ENCODE data around the gene GNB3.
"Not testable (repeated sequence)": the region's sequence is repeated elsewhere in the genome, so short reads cannot be mapped to it uniquely, and the experiment has no call there.

GNB3 gene

GRCh38 chr12:6863586-6864321 lies 23.0 kb downstream of the GNB3 start:
- DNase-seq = no peak

- not testable (repeated sequence) for DNase-seq
Observed at GRCh38 chr12:6865307-6865706, 24.6 kb downstream of the GNB3 start.

- no peak for DNase-seq
Observed at GRCh38 chr12:6866163-6866919, 25.6 kb downstream of the GNB3 start.

GRCh38 chr12:6866920-6867412 lies 26.2 kb downstream of the GNB3 start:
- no peak for DNase-seq

DNA sequence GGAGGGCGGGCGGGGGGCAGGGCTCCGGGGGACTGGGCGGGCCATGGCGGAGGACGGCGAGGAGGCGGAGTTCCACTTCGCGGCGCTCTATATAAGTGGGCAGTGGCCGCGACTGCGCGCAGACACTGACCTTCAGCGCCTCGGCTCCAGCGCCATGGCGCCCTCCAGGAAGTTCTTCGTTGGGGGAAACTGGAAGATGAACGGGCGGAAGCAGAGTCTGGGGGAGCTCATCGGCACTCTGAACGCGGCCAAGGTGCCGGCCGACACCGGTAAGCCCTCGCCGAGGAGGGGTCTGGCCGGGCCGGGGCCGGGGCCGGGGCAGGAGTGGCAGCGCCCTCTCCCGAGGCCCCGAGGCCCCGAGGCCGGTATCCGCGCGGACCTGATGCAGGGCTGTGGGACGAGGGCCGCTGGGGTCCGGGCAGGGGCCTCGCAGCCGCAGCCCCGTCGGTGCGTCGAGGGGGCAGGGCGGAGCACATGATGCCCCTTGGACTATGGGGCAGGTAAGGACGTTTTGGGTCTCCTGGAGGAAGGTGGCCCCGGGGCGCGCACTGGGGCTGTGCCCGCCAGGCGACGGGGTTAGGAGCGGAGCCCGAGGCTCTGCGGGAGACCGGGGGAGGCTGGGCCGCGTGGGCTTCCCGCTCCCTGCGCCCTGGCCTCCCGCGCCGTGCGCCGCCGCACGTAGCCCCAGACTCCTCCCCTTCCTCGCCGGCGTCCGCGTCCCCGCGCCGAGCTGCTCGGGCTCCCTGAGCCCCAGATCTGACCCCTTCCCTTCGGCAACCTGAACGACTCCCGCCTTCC lies 26.9 kb downstream of the GNB3 start, which contains the start of gene TPI1:
Gene TPI1 (plus strand): TSS at position 119 of the 798 bp plus-strand sequence. CDS start 36 bp downstream, at position 155.
- peak; percentile 85 to 89 for DNase-seq

DNA sequence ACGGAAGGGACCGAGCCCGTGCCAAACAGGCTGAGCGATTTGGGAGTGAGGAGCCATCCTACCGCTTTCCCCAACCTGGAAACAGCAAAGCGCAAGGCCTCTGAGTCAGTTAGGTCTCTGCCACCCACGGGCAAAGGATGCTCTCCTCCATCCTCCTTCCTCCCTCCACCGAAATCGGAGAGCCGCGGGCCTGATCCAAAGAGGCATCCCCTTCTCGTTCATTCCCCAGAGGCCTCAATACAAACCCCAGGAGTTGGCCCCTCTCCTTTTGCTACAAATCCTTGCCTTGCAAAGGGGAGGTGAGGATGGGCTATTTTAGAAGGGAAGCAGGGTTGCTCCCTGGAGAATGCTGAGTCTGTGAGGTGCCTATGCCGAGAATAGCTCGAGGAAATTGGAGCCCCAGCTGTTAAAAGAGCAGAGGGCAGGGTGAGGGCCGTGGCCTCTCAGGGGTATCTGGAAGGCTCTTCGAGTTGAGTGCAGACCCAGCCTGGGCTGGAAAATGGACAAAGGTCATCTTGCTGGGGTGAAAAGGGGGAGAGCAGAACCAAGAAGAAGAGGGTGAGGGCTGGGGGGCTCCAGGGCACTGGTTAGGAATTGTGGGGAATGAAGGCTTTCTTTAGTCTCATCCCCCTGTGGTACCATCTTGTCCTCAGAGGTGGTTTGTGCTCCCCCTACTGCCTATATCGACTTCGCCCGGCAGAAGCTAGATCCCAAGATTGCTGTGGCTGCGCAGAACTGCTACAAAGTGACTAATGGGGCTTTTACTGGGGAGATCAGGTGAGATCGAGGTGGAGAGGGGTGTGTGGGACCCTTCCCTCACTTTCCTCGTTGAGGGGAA lies 27.7 kb downstream of the GNB3 start:
- DNase-seq = peak in 1 of 2 experiments; percentile 37

- peak; percentile 86 to 88 for DNase-seq
Observed at GRCh38 chr12:6869049-6870021, 28.6 kb downstream of the GNB3 start.

DNA sequence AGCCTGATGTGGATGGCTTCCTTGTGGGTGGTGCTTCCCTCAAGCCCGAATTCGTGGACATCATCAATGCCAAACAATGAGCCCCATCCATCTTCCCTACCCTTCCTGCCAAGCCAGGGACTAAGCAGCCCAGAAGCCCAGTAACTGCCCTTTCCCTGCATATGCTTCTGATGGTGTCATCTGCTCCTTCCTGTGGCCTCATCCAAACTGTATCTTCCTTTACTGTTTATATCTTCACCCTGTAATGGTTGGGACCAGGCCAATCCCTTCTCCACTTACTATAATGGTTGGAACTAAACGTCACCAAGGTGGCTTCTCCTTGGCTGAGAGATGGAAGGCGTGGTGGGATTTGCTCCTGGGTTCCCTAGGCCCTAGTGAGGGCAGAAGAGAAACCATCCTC lies 29.6 kb downstream of the GNB3 start:
- DNase-seq = not testable (repeated sequence)

GRCh38 chr12:6871052-6871957 lies 30.6 kb downstream of the GNB3 start:
- peak; percentile 66 to 73 for DNase-seq

GRCh38 chr12:6872073-6873048 lies 31.6 kb downstream of the GNB3 start:
- DNase-seq = peak; percentile 94 to 95

- peak; percentile 99 to 100 for DNase-seq
Observed at GRCh38 chr12:6873094-6874014, 32.6 kb downstream of the GNB3 start, which contains the start of gene SPSB2. Gene SPSB2 (minus strand): TSS chr12:6873303. CDS start chr12:6872901, 402 bp downstream.

- not testable (repeated sequence) for DNase-seq
Observed at GRCh38 chr12:6874015-6874368, 33.3 kb downstream of the GNB3 start.

DNA sequence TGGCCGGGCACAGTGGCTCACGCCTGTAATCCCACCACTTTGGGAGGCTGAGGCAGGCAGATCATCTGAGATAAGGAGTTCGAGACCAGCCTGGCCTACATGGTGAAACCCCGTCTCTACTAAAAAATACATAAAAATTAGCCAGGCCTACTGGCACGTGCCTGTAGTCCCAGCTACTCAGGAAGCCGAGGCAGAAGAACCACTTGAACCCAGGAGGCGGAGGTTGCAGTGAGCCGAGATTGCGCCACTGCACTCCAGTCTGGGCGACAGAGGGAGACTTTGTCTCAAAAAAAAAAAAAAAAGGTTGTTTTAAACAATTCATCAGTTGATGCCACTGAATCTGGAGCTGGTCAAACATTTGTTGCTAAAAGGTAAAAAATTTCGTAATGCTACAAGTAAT lies 39.1 kb downstream of the GNB3 start:
- DNase-seq = not testable (repeated sequence)

GRCh38 chr12:6883252-6883651 lies 42.5 kb downstream of the GNB3 start:
- no peak for DNase-seq

DNA sequence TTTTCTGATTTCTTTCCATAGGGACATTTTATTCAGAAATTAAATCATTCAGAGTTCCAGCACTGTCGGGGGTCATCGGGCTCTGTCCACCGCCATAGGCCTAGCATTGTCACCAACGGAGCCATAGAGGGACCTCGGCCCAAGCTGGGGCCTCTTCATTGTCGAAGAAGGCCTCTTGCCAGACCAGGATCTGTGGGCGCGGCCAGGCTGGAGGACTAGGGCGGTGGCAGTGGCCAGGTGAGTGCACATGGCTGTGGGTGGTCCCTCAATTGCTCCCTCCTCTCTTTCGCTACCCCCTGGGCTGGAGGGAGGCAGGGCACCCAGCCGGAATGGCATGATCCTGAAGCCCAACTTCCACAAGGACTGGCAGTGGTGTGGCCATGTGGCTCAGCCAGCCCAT lies 43.0 kb downstream of the GNB3 start:
- no peak for DNase-seq

DNA sequence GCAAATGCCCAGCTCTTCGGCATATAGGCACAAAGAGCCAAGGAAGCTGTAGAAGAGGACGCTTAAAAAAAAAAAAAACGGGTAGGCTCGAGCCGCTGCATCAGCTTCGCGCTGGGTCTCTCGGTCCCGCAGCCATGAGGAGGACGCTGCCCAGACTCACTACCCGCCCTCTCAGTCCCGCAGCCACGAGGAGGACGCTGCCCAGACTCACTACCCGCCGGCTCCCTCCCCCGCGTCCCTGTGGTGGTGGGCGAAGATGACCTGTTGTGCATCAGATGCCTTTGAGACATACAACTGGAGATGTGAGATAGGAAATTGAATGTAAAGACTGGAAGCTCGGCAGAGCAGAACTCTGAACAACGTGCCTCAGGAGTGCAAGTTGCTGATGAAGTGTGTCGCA lies 43.8 kb downstream of the GNB3 start:
- DNase-seq = no peak

Measured in activated T-cell treated with anti-CD3 and anti-CD28 coated beads, Interleukin-2, amount 50 U/mL, for 48 hours (primary cell).